ENCODE measurements around the gene PPA1. TPM values are rescaled to one million over a fixed set of nuclear protein-coding genes. Genes with fewer than 3 reads are reported as not detected.

The PPA1 gene
- total and polyA plus RNA-seq, 2 donors (not counting 1 experiment from before 2014, with no cell fraction given), result 28.6 to 40.6 TPM

GRCh38 chr10:70206762-70207161, 26.5 kb downstream of the PPA1 start:
- ATAC-seq (ENCODE audit: low read depth) (no peak), DNase-seq (no peak)
- no peak overlapping the region for H2AFZ ChIP-seq (ENCODE audit: insufficient read depth, low read depth, low read length, poor library complexity, severe bottlenecking)
- Mint-ChIP-seq H3K9me3 (ENCODE audit: insufficient read depth) (no peaks in the 10 kb centered on the region), H3K27ac (no peak overlapping the region), H3K27me3 (no peaks in the 10 kb centered on the region), H3K4me1 (no peaks in the 10 kb centered on the region), H3K4me3 (no peak overlapping the region)
- no peaks in the 10 kb centered on the region for H4K20me1 ChIP-seq (ENCODE audit: control insufficient read depth, insufficient read depth, low read length, poor library complexity, severe bottlenecking)
- intact Hi-C loops (cut with micrococcal nuclease), result no loop called here
- H3K4me1 ChIP-seq (ENCODE audit: control insufficient read depth in 2 of 2, insufficient read depth in 2 of 2, low read length in 2 of 2), result no peaks in the 10 kb centered on the region
- ChIA-PET POLR2A (interaction anchor here (0.7 kb wide), 1 partner anchor 161 kb away, joined by 5 read pairs; no protein-coding TSS in a partner anchor), CTCF (interaction anchor here (1.4 kb wide), 1 partner anchor 157 kb away, joined by 3 read pairs; no protein-coding TSS in a partner anchor)
- H3K9me3 ChIP-seq (ENCODE audit: control extremely low read depth in 1 of 3, control insufficient read depth in 2 of 3, insufficient read depth in 1 of 3, low read length in 2 of 3), result no peaks in the 10 kb centered on the region
- no peaks in the 10 kb centered on the region for H3K27me3 ChIP-seq (replicated peaks in 1 of 4; ENCODE audit: control extremely low read depth in 1 of 4, control insufficient read depth in 3 of 4, insufficient read depth in 4 of 4, low read length in 3 of 4)
- TF ChIP-seq EZH2 (IDR thresholded peaks at IDR 0.05; ENCODE audit: borderline replicate concordance, insufficient read depth, low read depth, low read length, poor library complexity, severe bottlenecking), result no peak
- no peak for TF ChIP-seq CTCF (IDR thresholded peaks at IDR 0.05)
- no peaks in the 10 kb centered on the region for H3K79me2 ChIP-seq (ENCODE audit: control insufficient read depth, insufficient read depth, low read length)
- no peak overlapping the region for H3K4me3 ChIP-seq (ENCODE audit: control extremely low read depth in 1 of 5, extremely low read depth in 1 of 5, insufficient read depth in 1 of 5, low read depth in 2 of 5, low read length in 4 of 5)
- H3K9ac ChIP-seq (ENCODE audit: low read length), result no peak overlapping the region
- no peak overlapping the region for H3K4me2 ChIP-seq (replicated peaks; ENCODE audit: low read depth, low read length, poor library complexity, severe bottlenecking)
- H3K27ac ChIP-seq (ENCODE audit: low read length in 2 of 2), result no peak overlapping the region
- 100% methylated on average over 1 of the region's 5 CpGs for WGBS (ENCODE audit: insufficient coverage)
- H3K36me3 ChIP-seq (replicated peaks in 1 of 2; ENCODE audit: control extremely low read depth in 1 of 2, control insufficient read depth in 1 of 2, extremely low read depth in 1 of 2, insufficient read depth in 2 of 2, low read length in 1 of 2), result peaks cover 0 to 36% of the 10 kb centered on the region in 2 experiments

GRCh38 chr10:70201105-70201504, 32.1 kb downstream of the PPA1 start:
- intact Hi-C loops (cut with micrococcal nuclease), result no loop called here
- H3K27ac Mint-ChIP-seq, result no peak overlapping the region

More at GRCh38 chr10:70201105-70201504, 32.1 kb downstream of the PPA1 start:
- WGBS (ENCODE audit: insufficient coverage), result no CpG with 5 or more reads among the region's 1 CpG
- H3K9me3 ChIP-seq (ENCODE audit: control extremely low read depth in 1 of 3, control insufficient read depth in 2 of 3, insufficient read depth in 1 of 3, low read length in 2 of 3), result no peaks in the 10 kb centered on the region
- TF ChIP-seq CTCF (IDR thresholded peaks at IDR 0.05) (no peak), EZH2 (IDR thresholded peaks at IDR 0.05; ENCODE audit: borderline replicate concordance, insufficient read depth, low read depth, low read length, poor library complexity, severe bottlenecking) (no peak)
- Mint-ChIP-seq H3K27me3 (no peaks in the 10 kb centered on the region), H3K4me1 (no peaks in the 10 kb centered on the region), H3K9me3 (ENCODE audit: insufficient read depth) (no peaks in the 10 kb centered on the region), H3K4me3 (no peak overlapping the region)
- H3K4me2 ChIP-seq (replicated peaks; ENCODE audit: low read depth, low read length, poor library complexity, severe bottlenecking), result no peak overlapping the region
- ATAC-seq (ENCODE audit: low read depth) (no peak), DNase-seq (no peak)
- H2AFZ ChIP-seq (ENCODE audit: insufficient read depth, low read depth, low read length, poor library complexity, severe bottlenecking), result no peak overlapping the region
- no peak overlapping the region for H3K9ac ChIP-seq (ENCODE audit: low read length)
- no peaks in the 10 kb centered on the region for H4K20me1 ChIP-seq (ENCODE audit: control insufficient read depth, insufficient read depth, low read length, poor library complexity, severe bottlenecking)
- ChIA-PET POLR2A (interaction anchor here (0.7 kb wide), 1 partner anchor 669 kb away, joined by 5 read pairs; no protein-coding TSS in a partner anchor), CTCF (interaction anchor here (0.7 kb wide), 1 partner anchor 685 kb away, joined by 5 read pairs; no protein-coding TSS in a partner anchor)
- peaks cover 5 to 18% of the 10 kb centered on the region in 2 experiments for H3K36me3 ChIP-seq (replicated peaks in 1 of 2; ENCODE audit: control extremely low read depth in 1 of 2, control insufficient read depth in 1 of 2, extremely low read depth in 1 of 2, insufficient read depth in 2 of 2, low read length in 1 of 2)
- no peak overlapping the region for H3K4me3 ChIP-seq (ENCODE audit: control extremely low read depth in 1 of 5, extremely low read depth in 1 of 5, insufficient read depth in 1 of 5, low read depth in 2 of 5, low read length in 4 of 5)
- H3K4me1 ChIP-seq (ENCODE audit: control insufficient read depth in 2 of 2, insufficient read depth in 2 of 2, low read length in 2 of 2), result no peaks in the 10 kb centered on the region
- no peaks in the 10 kb centered on the region for H3K27me3 ChIP-seq (replicated peaks in 1 of 4; ENCODE audit: control extremely low read depth in 1 of 4, control insufficient read depth in 3 of 4, insufficient read depth in 4 of 4, low read length in 3 of 4)
- H3K79me2 ChIP-seq (ENCODE audit: control insufficient read depth, insufficient read depth, low read length), result no peaks in the 10 kb centered on the region
- no peak overlapping the region for H3K27ac ChIP-seq (ENCODE audit: low read length in 2 of 2)

All from B cell (primary cell).